Hepatic stellate cell (primary cell): Measurements from ENCODE around the gene DHX32.

Experiments used
- DNase-seq: peaks from one replicate; pipeline ENCODE4 v3.0.0; 2011; ENCODE audit warnings: low spot score

Gene DHX32

GRCh38 chr10:125802739-125803138 is 78.4 kb downstream of the DHX32 start:
- DNase-seq, result no peak

- DNase-seq, result no peak
These were observed 79.0 kb downstream of the DHX32 start for GRCh38 chr10:125802131-125802530.

- DNase-seq, result no peak
These were observed 79.5 kb downstream of the DHX32 start for GRCh38 chr10:125801574-125801973.

GRCh38 chr10:125799451-125800182 is 81.5 kb downstream of the DHX32 start:
- no peak for DNase-seq

- DNase-seq, result no peak
These were observed 83.0 kb downstream of the DHX32 start for GRCh38 chr10:125797994-125798662.

- no peak for DNase-seq
These were observed 83.7 kb downstream of the DHX32 start for GRCh38 chr10:125797424-125797823.

- DNase-seq, result no peak
These were observed 85.4 kb downstream of the DHX32 start for GRCh38 chr10:125795637-125796190.

GRCh38 chr10:125795128-125795527 is 86.0 kb downstream of the DHX32 start:
- DNase-seq, result no peak

GRCh38 chr10:125792342-125793300 is 88.5 kb downstream of the DHX32 start:
- DNase-seq, result no peak

- DNase-seq, result no peak
These were observed 92.7 kb downstream of the DHX32 start for GRCh38 chr10:125788156-125789034.
